HG02588 (cell line): Measurements from ENCODE around the gene NXPH1.
A peak's percentile ranks its signal among the peaks of the same experiment; 100 is the strongest.

ENCODE experiments used
- ATAC-seq: cut with Tn5 transposase; IDR thresholded peaks from one replicate; pipeline ENCODE4 v1.9.1; 2021; ENCODE audit warnings: mild to moderate bottlenecking, moderate library complexity; ENCODE audit not compliant: unreplicated experiment

Gene NXPH1

GRCh38 chr7:8433477-8434289, at the start of gene NXPH1:
Gene NXPH1, plus strand, starts transcription at chr7:8433609.
- no peak for ATAC-seq

GRCh38 chr7:8384901-8385300, 48.5 kb upstream of the NXPH1 start:
- no peak for ATAC-seq

- ATAC-seq, result peak; percentile 75
These were observed 46.4 kb upstream of the NXPH1 start for GRCh38 chr7:8386926-8387550.

DNA sequence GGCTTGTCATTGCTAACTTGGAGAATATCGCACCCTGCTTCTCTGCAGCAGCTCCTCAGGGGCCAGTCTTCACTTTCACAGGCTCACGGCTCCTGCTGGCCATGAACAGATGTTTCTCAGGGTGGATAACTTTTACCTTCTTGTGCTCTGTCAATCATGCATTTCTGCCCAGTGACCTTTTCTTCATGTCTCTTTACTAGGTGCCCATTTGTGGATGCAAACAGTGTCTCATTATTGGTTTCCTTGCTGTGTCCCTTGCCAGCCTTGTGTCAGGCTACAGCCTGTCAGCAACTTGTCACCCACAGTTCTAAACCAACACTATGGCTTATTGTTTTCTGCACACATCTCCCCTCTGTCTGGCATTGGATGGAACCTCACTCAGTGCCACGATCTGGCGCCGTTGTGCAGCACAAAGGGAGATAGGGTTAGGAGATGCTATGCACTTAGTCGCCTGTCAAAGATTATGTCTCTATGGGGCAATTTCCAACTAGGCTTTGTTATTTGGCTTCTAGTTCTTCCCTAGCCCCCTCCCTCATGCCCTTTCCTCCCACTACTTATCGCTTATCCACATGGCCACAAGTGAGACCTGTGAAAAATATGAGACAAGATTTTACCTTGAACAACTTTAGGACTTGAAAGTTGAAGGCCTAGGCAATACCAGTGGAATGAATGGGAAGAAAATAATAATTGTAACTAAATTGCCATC, 45.7 kb upstream of the NXPH1 start:
- ATAC-seq, result peak; percentile 55

DNA sequence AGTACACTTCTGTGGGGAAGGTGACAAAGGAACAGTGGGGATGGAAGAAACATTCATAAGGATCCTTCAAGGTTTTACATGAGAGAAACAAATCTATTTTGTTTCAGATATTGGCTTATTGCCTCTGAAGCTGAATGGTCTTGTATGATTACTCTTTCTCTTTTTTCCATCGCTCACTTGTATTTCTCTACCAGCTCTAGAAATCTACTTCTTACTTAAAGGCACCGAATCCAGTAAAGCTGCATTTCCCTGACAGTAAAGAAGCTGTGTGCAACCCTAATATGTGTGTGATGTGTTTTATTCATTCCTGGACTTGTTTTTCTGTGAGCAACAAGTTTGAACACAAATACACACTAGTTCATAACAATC, 45.2 kb upstream of the NXPH1 start:
- ATAC-seq, result no peak

GRCh38 chr7:8389593-8390261, 43.7 kb upstream of the NXPH1 start:
- no peak for ATAC-seq

GRCh38 chr7:8390262-8390626, 43.2 kb upstream of the NXPH1 start:
- no peak for ATAC-seq

- peak; percentile 34 for ATAC-seq
These were observed 41.9 kb upstream of the NXPH1 start for GRCh38 chr7:8391353-8392062.

GRCh38 chr7:8396294-8396693, 37.1 kb upstream of the NXPH1 start:
- ATAC-seq, result no peak

DNA sequence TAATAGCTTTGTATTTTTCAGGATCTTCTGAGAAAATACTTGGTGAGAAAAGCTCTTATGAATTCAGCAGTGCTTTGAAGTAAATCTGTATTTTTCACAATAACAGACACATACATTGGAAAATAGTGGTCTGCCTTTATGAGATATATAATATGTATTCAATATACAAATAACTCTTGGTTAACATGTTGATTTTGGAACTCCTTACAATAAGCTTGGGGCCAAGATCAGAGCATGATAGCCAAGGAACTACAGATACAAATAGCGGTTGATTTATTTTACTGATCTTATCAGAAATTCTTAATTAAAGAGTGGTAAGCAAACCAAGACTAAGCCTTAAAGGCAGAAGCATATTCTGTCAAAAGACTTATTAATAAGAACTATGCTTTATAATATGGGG, 24.5 kb upstream of the NXPH1 start:
- no peak for ATAC-seq

- no peak for ATAC-seq
These were observed 22.3 kb upstream of the NXPH1 start for GRCh38 chr7:8411103-8411502.

DNA sequence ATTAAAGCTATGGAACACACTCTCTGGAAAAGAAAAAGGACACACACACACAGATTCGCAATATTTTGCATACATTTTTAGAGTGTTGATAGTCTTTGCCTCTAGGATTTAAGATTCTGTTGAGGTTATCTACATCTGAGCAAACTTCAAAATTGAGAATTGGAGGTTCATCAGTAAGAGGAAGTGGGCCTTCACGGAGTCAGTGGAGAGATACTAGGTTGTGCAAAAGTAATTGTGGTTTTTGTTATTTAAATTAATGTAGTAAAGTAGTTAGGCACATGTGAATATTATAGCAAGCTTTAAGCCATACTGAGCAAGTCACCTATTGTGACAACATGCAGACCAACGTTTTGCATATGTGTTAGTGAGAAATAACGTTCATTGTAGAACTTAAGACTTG, 19.8 kb upstream of the NXPH1 start:
- ATAC-seq, result no peak

- ATAC-seq, result peak; percentile 81
These were observed 14.7 kb upstream of the NXPH1 start for GRCh38 chr7:8418629-8419245.

- no peak for ATAC-seq
These were observed 11.2 kb upstream of the NXPH1 start for GRCh38 chr7:8422177-8422576.

GRCh38 chr7:8423057-8423456, 10.4 kb upstream of the NXPH1 start:
- ATAC-seq, result no peak

GRCh38 chr7:8425223-8425622, 8.2 kb upstream of the NXPH1 start:
- no peak for ATAC-seq

- no peak for ATAC-seq
These were observed 2.8 kb upstream of the NXPH1 start for GRCh38 chr7:8430643-8431042.

DNA sequence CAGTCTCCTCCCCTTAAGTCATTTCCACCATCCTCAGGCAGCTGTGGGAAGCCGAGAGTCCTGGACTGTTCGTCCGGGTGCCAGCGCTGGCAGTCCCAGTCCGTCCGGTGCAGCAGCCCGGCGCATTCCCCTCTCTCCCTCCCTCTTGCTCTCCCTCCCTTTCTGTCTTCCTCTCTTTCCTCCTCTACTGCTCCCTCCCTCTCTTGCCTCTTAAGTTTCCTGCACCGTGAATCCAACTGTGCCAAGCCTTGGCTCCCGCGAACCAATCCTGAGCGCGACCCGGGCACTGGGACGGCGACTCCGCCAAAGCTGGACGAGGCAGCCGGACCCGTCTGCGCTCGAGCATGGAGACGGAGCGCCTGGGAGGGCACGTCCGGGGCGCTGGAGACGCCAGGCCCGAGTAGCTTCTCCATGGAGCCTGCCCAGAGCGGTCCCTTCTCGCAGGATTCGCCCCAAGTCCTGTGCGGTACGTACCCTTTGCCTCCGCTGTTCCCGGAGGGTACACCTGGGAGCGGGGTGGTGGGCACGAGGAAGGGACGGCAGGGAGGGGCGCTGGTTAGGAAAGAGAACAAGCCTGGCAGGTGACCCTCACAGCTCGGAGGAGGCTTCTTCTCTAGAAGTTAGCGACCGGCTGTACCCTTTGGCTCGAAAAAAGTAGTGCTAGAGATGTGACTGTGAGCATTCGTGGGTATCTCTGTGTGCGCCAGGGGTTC, 1.0 kb downstream of the NXPH1 start:
- ATAC-seq, result no peak

GRCh38 chr7:8435095-8435494, 1.7 kb downstream of the NXPH1 start:
- no peak for ATAC-seq
